Esophagus squamous epithelium (tissue), 5 donors: ENCODE results near the gene HACL1. TPM values are rescaled to one million over a fixed set of nuclear protein-coding genes. Genes with fewer than 3 reads are reported as not detected.

Experiments used
- DNase-seq: peaks from one replicate; lab custom pipeline; 2025; lab: John Stamatoyannopoulos, UW
- H3K27ac ChIP-seq, 4 donors: fragments of 200-600 bp; sonication (generic); one replicate each; pipeline ENCODE4 v1.5.1; 2016 to 2019; ENCODE audit warnings: mild to moderate bottlenecking in 1 of 4
- H3K27me3 ChIP-seq, 4 donors: fragments of 200-600 bp; sonication (generic); 1 replicate in 3 of 4; 2 replicates in 1 of 4; pipeline versions ENCODE4 v1.5.1 to v1.6.0; 2017 to 2021; ENCODE audit warnings: antibody characterized with exemption in 1 of 4
- H3K36me3 ChIP-seq, 3 donors: fragments of 200-600 bp; sonication (generic); one replicate each; pipeline ENCODE4 v1.5.1; 2016 to 2019
- H3K4me1 ChIP-seq, 3 donors: fragments of 200-600 bp; sonication (generic); one replicate each; pipeline ENCODE4 v1.5.1; 2017 to 2019
- H3K4me3 ChIP-seq, 4 donors: fragments of 200-600 bp; sonication (generic); 1 replicate in 3 of 4; 2 replicates in 1 of 4; pipeline ENCODE4 v1.5.1; 2016 to 2019; ENCODE audit warnings: mild to moderate bottlenecking in 2 of 4, moderate library complexity in 1 of 4
- H3K9me3 ChIP-seq, 3 donors: fragments of 200-600 bp; sonication (generic); one replicate each; pipeline ENCODE4 v1.5.1; 2016 to 2019
- CTCF ChIP-seq, 6 experiments: fragments of 450-650 bp in 4 of 6; fragments of 200-600 bp in 2 of 6; sonication (generic) in 2 of 6; IDR thresholded peaks; one replicate each; pipeline ENCODE4 v1.5.1; 2016 to 2019; ENCODE audit warnings: antibody characterized with exemption in 6 of 6, mild to moderate bottlenecking in 4 of 6, moderate library complexity in 4 of 6
- POLR2A ChIP-seq, 4 donors: fragments of 450-650 bp; IDR thresholded peaks; one replicate each; pipeline ENCODE4 v1.6.1; 2017; ENCODE audit warnings: antibody characterized with exemption in 4 of 4, mild to moderate bottlenecking in 4 of 4, moderate library complexity in 3 of 4
- WGBS, 2 donors: methylation state at CpG; one replicate each; pipeline ENCODE4 v1.1.5; 2018; 5-methylcytosine and 5-hydroxymethylcytosine counted together
- intact Hi-C: fragments of 100-400 bp; cut with DNase I; formaldehyde crosslinking; loops from one replicate; pipeline ENCODE4 v1.15.0; 2022
- total RNA-seq, 4 donors: library from RNA; depleted of rRNA; stranded (reverse); fragments of >200 nt; gene quantifications; one replicate each; pipeline ENCODE4 v1.1.0, GENCODE V29; 2016
- donor health status: DM: yes; HTN: yes; CAD: no.

HACL1 gene
- total RNA-seq, 4 donors from 2014 or later, result 3.3 to 22.3 (median 9.4) TPM

- no peak for DNase-seq
- 73% methylated on average over 6 of the region's 6 CpGs for WGBS, 2 donors
- peaks cover 0 to 92% (median 11%) of the 10 kb centered on the region in 3 donors for H3K36me3 ChIP-seq
Observed at GRCh38 chr3:15585111-15585845, 16.1 kb downstream of the HACL1 start.

GRCh38 chr3:15581471-15582394 is 19.6 kb downstream of the HACL1 start:
- TF ChIP-seq POLR2A (IDR thresholded peaks at IDR 0.05) (no peak), CTCF (IDR thresholded peaks at IDR 0.05) (no peak)
- H3K27ac ChIP-seq, result no peak overlapping the region
- no peaks in the 10 kb centered on the region for H3K9me3 ChIP-seq
- H3K4me1 ChIP-seq, result peaks cover 0 to 11% (median 0%) of the 10 kb centered on the region in 3 donors
- 95 to 97% methylated on average over 3 of the region's 3 CpGs for WGBS, 2 donors
- DNase-seq, result no peak
- no peak overlapping the region for H3K4me3 ChIP-seq
- intact Hi-C loops, result no loop called here
- H3K27me3 ChIP-seq, result no peaks in the 10 kb centered on the region
- peaks cover 0 to 89% (median 0%) of the 10 kb centered on the region in 3 donors for H3K36me3 ChIP-seq

More at GRCh38 chr3:15585111-15585845, 16.1 kb downstream of the HACL1 start:
- Histone ChIP-seq H3K9me3 (no peaks in the 10 kb centered on the region), H3K4me3 (no peak overlapping the region), H3K27me3 (no peaks in the 10 kb centered on the region), H3K4me1 (no peaks in the 10 kb centered on the region), H3K27ac (no peak overlapping the region)
- intact Hi-C loops, result no loop called here
- no peak for TF ChIP-seq POLR2A (IDR thresholded peaks at IDR 0.05)
- TF ChIP-seq CTCF (IDR thresholded peaks at IDR 0.05), result no peak

- H3K9me3 ChIP-seq, result no peaks in the 10 kb centered on the region
- peaks cover 0 to 11% (median 0%) of the 10 kb centered on the region in 3 donors for H3K4me1 ChIP-seq
- DNase-seq, result no peak
- TF ChIP-seq CTCF (IDR thresholded peaks at IDR 0.05) (no peak), POLR2A (IDR thresholded peaks at IDR 0.05) (no peak)
- peaks cover 0 to 73% (median 0%) of the 10 kb centered on the region in 3 donors for H3K36me3 ChIP-seq
- 39 to 67% methylated on average over 2 of the region's 2 CpGs for WGBS, 2 donors
- intact Hi-C loops, result no loop called here
- H3K27me3 ChIP-seq, result no peaks in the 10 kb centered on the region
- no peak overlapping the region for H3K4me3 ChIP-seq
- no peak overlapping the region for H3K27ac ChIP-seq
Observed at GRCh38 chr3:15579051-15579450, 22.3 kb downstream of the HACL1 start.

- Histone ChIP-seq H3K36me3 (peaks cover 0 to 73% (median 0%) of the 10 kb centered on the region in 3 donors), H3K9me3 (no peaks in the 10 kb centered on the region), H3K4me3 (no peak overlapping the region), H3K27me3 (no peaks in the 10 kb centered on the region), H3K27ac (no peak overlapping the region), H3K4me1 (peaks cover 0 to 11% (median 0%) of the 10 kb centered on the region in 3 donors)
- intact Hi-C loops, result no loop called here
- TF ChIP-seq CTCF (IDR thresholded peaks at IDR 0.05) (no peak), POLR2A (IDR thresholded peaks at IDR 0.05) (no peak)
- no peak for DNase-seq
- 44 to 49% methylated on average over 3 of the region's 3 CpGs for WGBS, 2 donors
Observed at GRCh38 chr3:15578289-15578867, 23.0 kb downstream of the HACL1 start.
